ENCODE measurements around the gene EGFL7. TPM values are rescaled to one million over a fixed set of nuclear protein-coding genes. Genes with fewer than 3 reads are reported as not detected.

The EGFL7 gene
- total and polyA plus RNA-seq, 2 of the 13 experiments (the other 11 are each of a cell fraction or from before 2014, with no cell fraction given), result 0.20 to 5.1 TPM

DNA sequence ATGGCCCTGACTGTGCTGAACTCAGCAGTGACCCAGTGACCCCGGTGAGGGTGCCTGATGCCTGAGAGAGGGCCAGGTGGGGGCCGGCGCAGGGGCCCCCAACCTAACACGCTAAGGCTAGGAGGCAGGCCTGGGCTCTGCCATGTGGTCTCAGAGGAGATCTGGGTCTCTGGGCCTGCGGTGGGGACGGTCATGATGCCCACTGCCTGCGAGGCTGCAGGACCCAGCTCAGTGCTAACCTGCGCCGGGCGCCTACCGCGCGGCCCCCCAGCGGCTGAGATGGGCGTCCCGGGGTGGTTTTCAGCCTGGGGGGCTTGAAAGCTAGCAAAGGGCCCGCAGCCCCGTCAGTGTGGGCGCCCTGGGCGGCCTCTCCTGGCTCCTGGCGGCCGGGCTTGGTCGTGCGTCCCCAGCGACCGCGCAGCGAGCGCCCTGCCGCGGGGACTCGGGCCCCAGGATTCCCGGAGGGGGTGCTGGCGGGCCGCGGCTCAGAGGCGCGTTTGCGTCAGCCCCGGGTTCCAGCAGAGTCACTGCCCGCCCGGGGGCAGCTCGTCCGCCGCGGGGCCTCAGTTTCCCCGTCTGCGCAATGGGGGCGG, 2.5 kb downstream of the EGFL7 start (continued):
- TF ChIP-seq GFI1 (CRISPR knock-in tag; IDR thresholded peaks at IDR 0.05; ENCODE audit: borderline replicate concordance) (no peak), ZNF773 (CRISPR knock-in tag; IDR thresholded peaks at IDR 0.05; ENCODE audit: borderline replicate concordance) (no peak), WIZ (CRISPR knock-in tag; IDR thresholded peaks at IDR 0.05) (no peak), EZH2 (conservative IDR thresholded peaks at IDR 0.05; ENCODE audit: low read depth, low read length) (no peak), SP2 (CRISPR knock-in tag; IDR thresholded peaks at IDR 0.05) (no peak), NR2F6 (IDR thresholded peaks at IDR 0.05) (no peak), NR2F6 (CRISPR knock-in tag; IDR thresholded peaks at IDR 0.05) (no peak; the same call in 1 of the 2 replicates), NPAS2 (CRISPR knock-in tag; IDR thresholded peaks at IDR 0.05; ENCODE audit: borderline replicate concordance) (no peak), RARG (CRISPR knock-in tag; IDR thresholded peaks at IDR 0.05; ENCODE audit: low read depth) (no peak), HNRNPH1 (optimal IDR thresholded peaks at IDR 0.05; ENCODE audit: low read depth, low read length) (no peak), FOSL1 (CRISPR knock-in tag; IDR thresholded peaks at IDR 0.05; ENCODE audit: borderline replicate concordance) (no peak), AGO1 (IDR thresholded peaks at IDR 0.05; ENCODE audit: low read depth, low read length, poor library complexity, severe bottlenecking) (no peak), TP53 (CRISPR knock-in tag; conservative IDR thresholded peaks at IDR 0.05) (no peak), ZNF44 (CRISPR knock-in tag; IDR thresholded peaks at IDR 0.05) (no peak), SNAPC2 (CRISPR knock-in tag; IDR thresholded peaks at IDR 0.05) (no peak), DNMT1 (CRISPR knock-in tag; IDR thresholded peaks at IDR 0.05) (no peak), SUZ12 (IDR thresholded peaks at IDR 0.05; ENCODE audit: low read depth, low read length) (no peak), ZNF629 (CRISPR knock-in tag; conservative IDR thresholded peaks at IDR 0.05) (peak; percentile 55)
- TF ChIP-seq, protein P1, sequence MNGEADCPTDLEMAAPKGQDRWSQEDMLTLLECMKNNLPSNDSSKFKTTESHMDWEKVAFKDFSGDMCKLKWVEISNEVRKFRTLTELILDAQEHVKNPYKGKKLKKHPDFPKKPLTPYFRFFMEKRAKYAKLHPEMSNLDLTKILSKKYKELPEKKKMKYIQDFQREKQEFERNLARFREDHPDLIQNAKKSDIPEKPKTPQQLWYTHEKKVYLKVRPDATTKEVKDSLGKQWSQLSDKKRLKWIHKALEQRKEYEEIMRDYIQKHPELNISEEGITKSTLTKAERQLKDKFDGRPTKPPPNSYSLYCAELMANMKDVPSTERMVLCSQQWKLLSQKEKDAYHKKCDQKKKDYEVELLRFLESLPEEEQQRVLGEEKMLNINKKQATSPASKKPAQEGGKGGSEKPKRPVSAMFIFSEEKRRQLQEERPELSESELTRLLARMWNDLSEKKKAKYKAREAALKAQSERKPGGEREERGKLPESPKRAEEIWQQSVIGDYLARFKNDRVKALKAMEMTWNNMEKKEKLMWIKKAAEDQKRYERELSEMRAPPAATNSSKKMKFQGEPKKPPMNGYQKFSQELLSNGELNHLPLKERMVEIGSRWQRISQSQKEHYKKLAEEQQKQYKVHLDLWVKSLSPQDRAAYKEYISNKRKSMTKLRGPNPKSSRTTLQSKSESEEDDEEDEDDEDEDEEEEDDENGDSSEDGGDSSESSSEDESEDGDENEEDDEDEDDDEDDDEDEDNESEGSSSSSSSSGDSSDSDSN (CRISPR knock-in tag; IDR thresholded peaks at IDR 0.05), result peak; percentile 32; the same call in 1 of the 2 replicates
- TF ChIP-seq, protein P2, sequence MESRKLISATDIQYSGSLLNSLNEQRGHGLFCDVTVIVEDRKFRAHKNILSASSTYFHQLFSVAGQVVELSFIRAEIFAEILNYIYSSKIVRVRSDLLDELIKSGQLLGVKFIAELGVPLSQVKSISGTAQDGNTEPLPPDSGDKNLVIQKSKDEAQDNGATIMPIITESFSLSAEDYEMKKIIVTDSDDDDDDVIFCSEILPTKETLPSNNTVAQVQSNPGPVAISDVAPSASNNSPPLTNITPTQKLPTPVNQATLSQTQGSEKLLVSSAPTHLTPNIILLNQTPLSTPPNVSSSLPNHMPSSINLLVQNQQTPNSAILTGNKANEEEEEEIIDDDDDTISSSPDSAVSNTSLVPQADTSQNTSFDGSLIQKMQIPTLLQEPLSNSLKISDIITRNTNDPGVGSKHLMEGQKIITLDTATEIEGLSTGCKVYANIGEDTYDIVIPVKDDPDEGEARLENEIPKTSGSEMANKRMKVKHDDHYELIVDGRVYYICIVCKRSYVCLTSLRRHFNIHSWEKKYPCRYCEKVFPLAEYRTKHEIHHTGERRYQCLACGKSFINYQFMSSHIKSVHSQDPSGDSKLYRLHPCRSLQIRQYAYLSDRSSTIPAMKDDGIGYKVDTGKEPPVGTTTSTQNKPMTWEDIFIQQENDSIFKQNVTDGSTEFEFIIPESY (CRISPR knock-in tag; IDR thresholded peaks at IDR 0.05), result peak; percentile 97
- TF ChIP-seq, protein P3, sequence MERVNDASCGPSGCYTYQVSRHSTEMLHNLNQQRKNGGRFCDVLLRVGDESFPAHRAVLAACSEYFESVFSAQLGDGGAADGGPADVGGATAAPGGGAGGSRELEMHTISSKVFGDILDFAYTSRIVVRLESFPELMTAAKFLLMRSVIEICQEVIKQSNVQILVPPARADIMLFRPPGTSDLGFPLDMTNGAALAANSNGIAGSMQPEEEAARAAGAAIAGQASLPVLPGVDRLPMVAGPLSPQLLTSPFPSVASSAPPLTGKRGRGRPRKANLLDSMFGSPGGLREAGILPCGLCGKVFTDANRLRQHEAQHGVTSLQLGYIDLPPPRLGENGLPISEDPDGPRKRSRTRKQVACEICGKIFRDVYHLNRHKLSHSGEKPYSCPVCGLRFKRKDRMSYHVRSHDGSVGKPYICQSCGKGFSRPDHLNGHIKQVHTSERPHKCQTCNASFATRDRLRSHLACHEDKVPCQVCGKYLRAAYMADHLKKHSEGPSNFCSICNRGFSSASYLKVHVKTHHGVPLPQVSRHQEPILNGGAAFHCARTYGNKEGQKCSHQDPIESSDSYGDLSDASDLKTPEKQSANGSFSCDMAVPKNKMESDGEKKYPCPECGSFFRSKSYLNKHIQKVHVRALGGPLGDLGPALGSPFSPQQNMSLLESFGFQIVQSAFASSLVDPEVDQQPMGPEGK (CRISPR knock-in tag; IDR thresholded peaks at IDR 0.05), result peak; percentile 33; the same call in 1 of the 2 replicates
- TF ChIP-seq, protein P4, sequence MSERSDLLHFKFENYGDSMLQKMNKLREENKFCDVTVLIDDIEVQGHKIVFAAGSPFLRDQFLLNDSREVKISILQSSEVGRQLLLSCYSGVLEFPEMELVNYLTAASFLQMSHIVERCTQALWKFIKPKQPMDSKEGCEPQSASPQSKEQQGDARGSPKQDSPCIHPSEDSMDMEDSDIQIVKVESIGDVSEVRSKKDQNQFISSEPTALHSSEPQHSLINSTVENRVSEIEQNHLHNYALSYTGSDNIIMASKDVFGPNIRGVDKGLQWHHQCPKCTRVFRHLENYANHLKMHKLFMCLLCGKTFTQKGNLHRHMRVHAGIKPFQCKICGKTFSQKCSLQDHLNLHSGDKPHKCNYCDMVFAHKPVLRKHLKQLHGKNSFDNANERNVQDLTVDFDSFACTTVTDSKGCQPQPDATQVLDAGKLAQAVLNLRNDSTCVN (CRISPR knock-in tag; IDR thresholded peaks at IDR 0.05; ENCODE audit: borderline replicate concordance), result no peak

All from HepG2 (cell line).